GM06990 (cell line): Measurements from ENCODE around the gene DUSP16.

Source experiments
- DNase-seq: peaks from one replicate; pipeline ENCODE4 v3.0.0-alpha.2; 2011; ENCODE audit not compliant: insufficient read length; ENCODE audit errors: extremely low read depth
- H3K27me3 ChIP-seq: replicated peaks from 2 replicates; pipeline ENCODE4 v1.6.0; 2011; ENCODE audit warnings: low read length; ENCODE audit not compliant: control insufficient read depth, insufficient read depth
- H3K36me3 ChIP-seq: 2 replicates; pipeline ENCODE4 v1.5.1; 2011; ENCODE audit warnings: low read length; ENCODE audit not compliant: control insufficient read depth, insufficient read depth
- H3K4me3 ChIP-seq: replicated peaks from 2 replicates; pipeline ENCODE4 v1.5.1; 2011; ENCODE audit warnings: low read depth, mild to moderate bottlenecking, control low read depth, low read length
- TF ChIP-seq, protein P1 (sequence below): IDR thresholded peaks from 2 replicates; pipeline ENCODE4 v1.5.1; 2011; ENCODE audit warnings: low read length, control low read depth, mild to moderate bottlenecking, inconsistent platforms; ENCODE audit not compliant: insufficient read depth, poor library complexity, severe bottlenecking

Gene DUSP16

DNA sequence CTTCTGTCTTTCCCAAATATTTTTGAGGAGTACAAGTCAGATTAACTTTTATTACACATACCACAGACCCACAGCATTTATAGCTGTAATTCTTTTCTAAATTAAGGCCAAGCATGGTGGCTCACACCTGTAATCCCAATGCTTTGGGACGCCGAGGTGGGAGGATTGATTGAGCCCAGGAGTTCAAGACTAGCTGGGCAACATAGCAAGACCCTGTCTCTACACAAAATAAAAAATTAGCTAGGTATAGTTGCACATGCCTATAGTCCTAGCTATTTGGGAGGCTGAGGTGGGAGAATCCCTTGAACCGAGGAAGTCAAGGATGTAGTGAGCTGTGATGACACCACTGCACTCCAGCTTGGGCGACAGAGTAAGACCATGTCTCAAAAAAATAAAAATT lies 7.0 kb downstream of the DUSP16 start:
- H3K36me3 ChIP-seq: no peaks in the 10 kb centered on the region
- H3K4me3 ChIP-seq: no peak overlapping the region
- DNase-seq: no peak
- no peaks in the 10 kb centered on the region for H3K27me3 ChIP-seq
- TF ChIP-seq, protein P1, sequence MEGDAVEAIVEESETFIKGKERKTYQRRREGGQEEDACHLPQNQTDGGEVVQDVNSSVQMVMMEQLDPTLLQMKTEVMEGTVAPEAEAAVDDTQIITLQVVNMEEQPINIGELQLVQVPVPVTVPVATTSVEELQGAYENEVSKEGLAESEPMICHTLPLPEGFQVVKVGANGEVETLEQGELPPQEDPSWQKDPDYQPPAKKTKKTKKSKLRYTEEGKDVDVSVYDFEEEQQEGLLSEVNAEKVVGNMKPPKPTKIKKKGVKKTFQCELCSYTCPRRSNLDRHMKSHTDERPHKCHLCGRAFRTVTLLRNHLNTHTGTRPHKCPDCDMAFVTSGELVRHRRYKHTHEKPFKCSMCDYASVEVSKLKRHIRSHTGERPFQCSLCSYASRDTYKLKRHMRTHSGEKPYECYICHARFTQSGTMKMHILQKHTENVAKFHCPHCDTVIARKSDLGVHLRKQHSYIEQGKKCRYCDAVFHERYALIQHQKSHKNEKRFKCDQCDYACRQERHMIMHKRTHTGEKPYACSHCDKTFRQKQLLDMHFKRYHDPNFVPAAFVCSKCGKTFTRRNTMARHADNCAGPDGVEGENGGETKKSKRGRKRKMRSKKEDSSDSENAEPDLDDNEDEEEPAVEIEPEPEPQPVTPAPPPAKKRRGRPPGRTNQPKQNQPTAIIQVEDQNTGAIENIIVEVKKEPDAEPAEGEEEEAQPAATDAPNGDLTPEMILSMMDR: no peak

GRCh38 chr12:12553208-12553785 lies 9.4 kb downstream of the DUSP16 start:
- TF ChIP-seq, protein P1: no peak
- no peaks in the 10 kb centered on the region for H3K36me3 ChIP-seq
- no peak for DNase-seq
- no peak overlapping the region for H3K4me3 ChIP-seq
- H3K27me3 ChIP-seq: no peaks in the 10 kb centered on the region

DNA sequence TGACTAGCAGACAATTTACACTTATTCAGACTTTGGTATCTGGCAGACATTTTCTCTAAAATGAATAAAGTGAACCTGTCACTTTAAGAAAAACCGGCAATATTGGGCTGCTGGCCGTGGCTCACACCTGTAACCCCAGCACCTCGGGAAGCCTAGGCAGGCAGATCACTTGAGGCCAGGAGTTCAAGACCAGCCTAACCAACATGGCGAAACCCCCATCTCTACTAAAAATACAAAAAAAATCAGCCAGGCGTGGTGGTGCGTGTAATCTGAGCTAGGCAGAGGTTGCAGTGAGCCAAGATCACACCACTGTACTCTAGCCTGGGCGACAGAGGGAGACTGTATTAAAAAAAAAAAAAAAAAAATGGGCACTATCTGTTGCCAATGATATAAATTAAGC lies 11.5 kb downstream of the DUSP16 start:
- Histone ChIP-seq H3K4me3 (no peak overlapping the region), H3K36me3 (no peaks in the 10 kb centered on the region), H3K27me3 (no peaks in the 10 kb centered on the region)
- TF ChIP-seq, protein P1: no peak
- peak; percentile 38 for DNase-seq

GRCh38 chr12:12550277-12550676 lies 12.4 kb downstream of the DUSP16 start:
- TF ChIP-seq, protein P1: no peak
- Histone ChIP-seq H3K36me3 (no peaks in the 10 kb centered on the region), H3K4me3 (no peak overlapping the region), H3K27me3 (no peaks in the 10 kb centered on the region)
- DNase-seq: no peak

DNA sequence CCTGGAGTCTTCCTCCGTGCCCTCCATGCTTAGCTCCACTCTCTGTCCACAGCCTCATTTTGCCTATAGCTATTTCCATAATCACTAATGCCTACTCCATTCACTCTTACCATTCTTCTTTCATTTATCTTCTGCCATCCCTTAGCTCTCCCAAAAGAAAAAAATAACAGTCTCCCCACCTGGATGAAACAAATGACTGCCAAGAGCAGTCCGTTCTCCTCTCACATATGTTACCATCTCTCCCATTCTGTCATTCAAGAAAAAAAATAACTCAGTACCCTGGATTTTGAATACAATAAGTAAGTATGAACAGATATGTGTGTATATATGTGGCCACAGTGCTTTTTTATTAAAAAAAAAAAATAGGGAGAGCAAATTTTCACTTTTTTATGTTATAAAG lies 13.2 kb downstream of the DUSP16 start:
- no peak overlapping the region for H3K4me3 ChIP-seq
- no peak for DNase-seq
- TF ChIP-seq, protein P1: no peak
- H3K27me3 ChIP-seq: no peaks in the 10 kb centered on the region
- no peaks in the 10 kb centered on the region for H3K36me3 ChIP-seq

DNA sequence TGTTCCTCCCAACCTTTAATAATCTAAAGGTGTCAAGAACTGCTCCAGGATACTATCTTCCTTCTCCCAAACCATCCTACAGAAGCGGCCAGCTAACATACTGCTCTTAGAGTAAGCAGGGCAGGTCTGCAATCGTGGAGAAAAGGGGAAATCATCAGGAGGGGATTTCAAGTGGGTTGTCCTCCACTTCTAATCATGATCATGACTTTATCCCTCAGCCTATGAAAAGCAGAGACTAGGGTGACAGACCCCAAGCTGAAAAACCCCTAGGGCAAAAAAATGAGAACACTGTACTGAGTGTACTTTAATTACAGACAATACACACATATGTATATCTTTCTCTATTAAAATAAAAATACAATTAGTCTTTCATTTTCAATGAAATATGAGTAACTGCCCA lies 13.9 kb downstream of the DUSP16 start:
- no peak overlapping the region for H3K4me3 ChIP-seq
- TF ChIP-seq, protein P1: no peak
- DNase-seq: no peak
- H3K36me3 ChIP-seq: no peaks in the 10 kb centered on the region
- no peaks in the 10 kb centered on the region for H3K27me3 ChIP-seq
